CD4-positive, alpha-beta T cell treated with Interleukin-10 for 1 hour (primary cell): ENCODE measurements around the gene TUBB8.
"Not testable (repeated sequence)": the region's sequence is repeated elsewhere in the genome, so short reads cannot be mapped to it uniquely, and the experiment has no call there.

ENCODE experiments used
- DNase-seq: peaks from one replicate; pipeline ENCODE4 v3.0.0-alpha.2; 2020

TUBB8 gene

GRCh38 chr10:48996-49395, at the start of gene TUBB8:
TSS of gene TUBB8 (minus strand) at chr10:49296. CDS start at chr10:49238, 58 bp downstream.
- DNase-seq, result no peak

- no peak for DNase-seq
These were observed 47.4 kb upstream of the TUBB8 start for GRCh38 chr10:96466-96865.

GRCh38 chr10:95356-96115, 46.4 kb upstream of the TUBB8 start:
- DNase-seq, result no peak

- DNase-seq, result no peak
These were observed 45.5 kb upstream of the TUBB8 start for GRCh38 chr10:94613-95012.

- DNase-seq, result no peak
These were observed 43.8 kb upstream of the TUBB8 start for GRCh38 chr10:92846-93245.

- DNase-seq, result no peak
These were observed 43.1 kb upstream of the TUBB8 start for GRCh38 chr10:92153-92552.

- DNase-seq, result no peak
These were observed 42.2 kb upstream of the TUBB8 start for GRCh38 chr10:91313-91712.

- DNase-seq, result no peak
These were observed 41.1 kb upstream of the TUBB8 start for GRCh38 chr10:90161-90560.

GRCh38 chr10:89248-89647, 40.2 kb upstream of the TUBB8 start:
- DNase-seq, result no peak

GRCh38 chr10:88253-88652, 39.2 kb upstream of the TUBB8 start:
- no peak for DNase-seq

GRCh38 chr10:87177-88080, 38.3 kb upstream of the TUBB8 start:
- DNase-seq, result no peak

GRCh38 chr10:86031-86430, 36.9 kb upstream of the TUBB8 start:
- no peak for DNase-seq

- DNase-seq, result no peak
These were observed 35.9 kb upstream of the TUBB8 start for GRCh38 chr10:85044-85443.

GRCh38 chr10:83930-84530, 34.9 kb upstream of the TUBB8 start:
- no peak for DNase-seq

GRCh38 chr10:80477-81105, 31.5 kb upstream of the TUBB8 start:
- DNase-seq, result no peak

GRCh38 chr10:79532-80215, 30.6 kb upstream of the TUBB8 start:
- DNase-seq, result no peak

- DNase-seq, result no peak
These were observed 29.5 kb upstream of the TUBB8 start for GRCh38 chr10:78556-78955.

GRCh38 chr10:74266-74621, 25.1 kb upstream of the TUBB8 start:
- DNase-seq, result not testable (repeated sequence)

GRCh38 chr10:73543-74265, 24.6 kb upstream of the TUBB8 start:
- DNase-seq, result peak; percentile 27

GRCh38 chr10:68156-68555, 19.1 kb upstream of the TUBB8 start:
- not testable (repeated sequence) for DNase-seq

- DNase-seq, result not testable (repeated sequence)
These were observed 830 bp upstream of the TUBB8 start for GRCh38 chr10:49926-50325.

- DNase-seq, result not testable (repeated sequence)
These were observed 1.2 kb downstream of the TUBB8 start for GRCh38 chr10:47864-48263.
